Small intestine (tissue), 7 donors: Measurements from ENCODE around the gene MTSS2. TPM values are rescaled to one million over a fixed set of nuclear protein-coding genes. Genes with fewer than 3 reads are reported as not detected.

ENCODE experiments used
- DNase-seq, 2 donors: peaks; one replicate each; pipeline versions ENCODE4 v3.0.0 to v3.0.0-alpha.2; 2013
- FAIRE-seq: peaks from 2 replicates; lab custom pipeline; 2012; peaks lifted over from hg19 to GRCh38; lab: Jason Lieb, UNC
- H3K27ac ChIP-seq, 3 donors: one replicate each; pipeline ENCODE4 v1.5.1; 2013; ENCODE audit warnings: low read length in 2 of 3, mild to moderate bottlenecking in 2 of 3, control low read depth in 1 of 3, inconsistent platforms in 1 of 3, low read depth in 1 of 3, moderate library complexity in 1 of 3
- H3K27me3 ChIP-seq, 3 donors: one replicate each; pipeline ENCODE4 v1.6.1; 2013; ENCODE audit warnings: low read length in 3 of 3, inconsistent platforms in 1 of 3; ENCODE audit not compliant: control insufficient read depth in 3 of 3, insufficient read depth in 3 of 3
- H3K36me3 ChIP-seq, 3 donors: one replicate each; pipeline ENCODE4 v1.6.1; 2013; ENCODE audit warnings: low read length in 3 of 3, inconsistent platforms in 1 of 3, low read depth in 1 of 3, mild to moderate bottlenecking in 1 of 3, moderate library complexity in 1 of 3; ENCODE audit not compliant: control insufficient read depth in 3 of 3, insufficient read depth in 2 of 3
- H3K4me1 ChIP-seq, 3 donors: one replicate each; pipeline ENCODE4 v1.6.1; 2013; ENCODE audit warnings: low read length in 2 of 3, inconsistent platforms in 1 of 3, low read depth in 1 of 3, mild to moderate bottlenecking in 1 of 3, moderate library complexity in 1 of 3; ENCODE audit not compliant: control insufficient read depth in 3 of 3, insufficient read depth in 2 of 3
- H3K4me3 ChIP-seq, 3 donors: one replicate each; pipeline ENCODE4 v1.5.1; 2013; ENCODE audit warnings: low read length in 3 of 3, control low read depth in 1 of 3, inconsistent platforms in 1 of 3, low read depth in 1 of 3, mild to moderate bottlenecking in 1 of 3, moderate library complexity in 1 of 3
- H3K9me3 ChIP-seq, 2 donors: one replicate each; pipeline ENCODE4 v1.6.1; 2013; ENCODE audit warnings: low read depth in 1 of 2, low read length in 1 of 2; ENCODE audit not compliant: control insufficient read depth in 2 of 2, insufficient read depth in 1 of 2
- WGBS, 3 donors: extraction: QIAGEN DNeasy Blood & Tissue Kit; methylation state at CpG; one replicate each; pipeline ENCODE4 v1.1.7; 2013; 5-methylcytosine and 5-hydroxymethylcytosine counted together
- polyA plus RNA-seq, 4 donors: library from polyadenylated mRNA; stranded (reverse) in 3 of 4; unstranded in 1 of 4; fragments of 200-250 nt in 3 of 4; fragments of 120-200 nt in 1 of 4; gene quantifications; one replicate each; pipeline versions ENCODE4 v1.2.1 to v1.2.3, GENCODE V29; 2013
- donor health status: healthy with polysubstance abuse.
- donor health status: control.
- donor health status: control.
- donor health status: Bipolar disorder and iron deficiency.
- donor health status: healthy.

The MTSS2 gene
- polyA plus RNA-seq, 4 donors = 2.9 to 15.2 (median 11.0) TPM

DNA sequence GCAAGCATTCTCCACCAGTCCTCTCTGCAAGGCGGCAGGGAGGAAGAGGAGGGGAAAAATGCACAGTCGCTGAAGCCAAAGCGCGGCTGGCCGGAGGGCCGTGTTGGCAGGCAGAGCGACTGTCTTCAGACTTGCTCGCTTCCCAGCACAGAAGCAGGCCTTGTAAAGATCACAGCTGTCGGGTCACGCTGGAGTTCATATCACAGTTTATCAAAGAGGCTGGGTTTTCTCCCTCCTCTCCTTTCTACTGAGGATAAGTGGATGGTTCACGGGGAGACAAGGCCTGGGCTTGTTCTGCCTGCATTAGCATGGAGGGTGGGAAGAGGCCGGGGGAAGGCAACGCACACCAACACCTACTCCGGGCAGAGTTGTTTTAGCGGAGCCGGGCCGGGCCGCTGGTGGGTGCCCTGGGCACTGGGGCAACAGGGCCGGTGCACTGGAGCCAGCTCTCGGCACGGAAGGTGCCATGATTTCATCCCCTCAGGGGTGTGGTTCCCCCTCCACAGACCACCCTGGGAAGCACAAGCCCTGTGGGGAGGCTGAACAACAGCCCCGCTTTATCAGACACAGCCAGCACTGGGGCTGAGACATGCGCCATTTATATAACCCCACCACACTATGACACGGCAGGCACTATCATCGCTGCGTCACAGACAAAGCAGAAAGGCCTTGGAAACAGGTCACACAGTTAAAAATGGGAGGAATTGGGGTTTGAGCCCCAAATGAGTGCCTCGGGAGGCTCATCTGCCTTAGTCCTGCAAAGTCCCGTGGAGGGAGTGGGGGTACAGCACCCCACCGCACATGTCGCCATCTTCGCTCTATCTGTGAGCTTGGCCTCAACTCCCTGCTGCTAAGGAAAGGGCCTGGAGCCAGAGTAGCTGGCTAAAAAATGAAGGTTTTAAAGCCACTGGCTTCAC lies 40.3 kb upstream of the MTSS2 start:
- FAIRE-seq = no peak
- 73 to 90% (median 88%) methylated on average over 31 of the region's 31 CpGs for WGBS, 3 donors
- DNase-seq = no peak
- H3K9me3 ChIP-seq = no peaks in the 10 kb centered on the region
- H3K4me1 ChIP-seq = peaks cover 0 to 21% (median 0%) of the 10 kb centered on the region in 3 donors
- H3K4me3 ChIP-seq = no peak overlapping the region
- H3K36me3 ChIP-seq = peaks cover 10 to 82% (median 18%) of the 10 kb centered on the region in 3 donors
- H3K27me3 ChIP-seq = no peaks in the 10 kb centered on the region
- peak overlapping the region in 2 of 3 donors; percentile 77 to 87 for H3K27ac ChIP-seq

- Histone ChIP-seq H3K4me1 (peaks cover 0 to 21% (median 0%) of the 10 kb centered on the region in 3 donors), H3K36me3 (peaks cover 12 to 83% (median 14%) of the 10 kb centered on the region in 3 donors), H3K27ac (peak overlapping the region in 2 of 3 donors; percentile 77 to 87), H3K27me3 (no peaks in the 10 kb centered on the region), H3K4me3 (no peak overlapping the region), H3K9me3 (peaks cover 0 to 2% of the 10 kb centered on the region in 2 donors)
- DNase-seq = no peak
- no peak for FAIRE-seq
- WGBS, 3 donors = 70 to 92% (median 86%) methylated on average over 22 of the region's 22 CpGs
Observed at GRCh38 chr16:70725024-70725911, 39.4 kb upstream of the MTSS2 start.

- DNase-seq (no peak), FAIRE-seq (no peak)
- Histone ChIP-seq H3K9me3 (peaks cover 0 to 2% of the 10 kb centered on the region in 2 donors), H3K27me3 (no peaks in the 10 kb centered on the region), H3K4me3 (no peak overlapping the region), H3K27ac (peak overlapping the region in 2 of 3 donors; percentile 75 to 77), H3K36me3 (peaks cover 9 to 81% (median 9%) of the 10 kb centered on the region in 3 donors), H3K4me1 (peaks cover 0 to 21% (median 0%) of the 10 kb centered on the region in 3 donors)
- WGBS, 3 donors = 88 to 96% (median 89%) methylated on average over 15 of the region's 15 CpGs
Observed at GRCh38 chr16:70724146-70725023, 38.5 kb upstream of the MTSS2 start.

GRCh38 chr16:70723740-70724145 lies 37.9 kb upstream of the MTSS2 start:
- FAIRE-seq = no peak
- Histone ChIP-seq H3K4me1 (peaks cover 0 to 21% (median 0%) of the 10 kb centered on the region in 3 donors), H3K4me3 (no peak overlapping the region), H3K27me3 (no peaks in the 10 kb centered on the region), H3K36me3 (peaks cover 8 to 76% (median 9%) of the 10 kb centered on the region in 3 donors), H3K9me3 (peaks cover 0 to 2% of the 10 kb centered on the region in 2 donors), H3K27ac (no peak overlapping the region)
- WGBS, 3 donors = 86 to 91% (median 86%) methylated on average over 6 of the region's 6 CpGs
- no peak for DNase-seq

GRCh38 chr16:70721202-70721963 lies 35.5 kb upstream of the MTSS2 start:
- Histone ChIP-seq H3K4me1 (peaks cover 0 to 16% (median 0%) of the 10 kb centered on the region in 3 donors), H3K27me3 (no peaks in the 10 kb centered on the region), H3K4me3 (no peak overlapping the region), H3K36me3 (peaks cover 2 to 67% (median 7%) of the 10 kb centered on the region in 3 donors), H3K9me3 (peaks cover 0 to 2% of the 10 kb centered on the region in 2 donors), H3K27ac (no peak overlapping the region)
- WGBS, 3 donors = 92 to 94% (median 93%) methylated on average over 18 of the region's 18 CpGs
- FAIRE-seq (no peak), DNase-seq (no peak)

DNA sequence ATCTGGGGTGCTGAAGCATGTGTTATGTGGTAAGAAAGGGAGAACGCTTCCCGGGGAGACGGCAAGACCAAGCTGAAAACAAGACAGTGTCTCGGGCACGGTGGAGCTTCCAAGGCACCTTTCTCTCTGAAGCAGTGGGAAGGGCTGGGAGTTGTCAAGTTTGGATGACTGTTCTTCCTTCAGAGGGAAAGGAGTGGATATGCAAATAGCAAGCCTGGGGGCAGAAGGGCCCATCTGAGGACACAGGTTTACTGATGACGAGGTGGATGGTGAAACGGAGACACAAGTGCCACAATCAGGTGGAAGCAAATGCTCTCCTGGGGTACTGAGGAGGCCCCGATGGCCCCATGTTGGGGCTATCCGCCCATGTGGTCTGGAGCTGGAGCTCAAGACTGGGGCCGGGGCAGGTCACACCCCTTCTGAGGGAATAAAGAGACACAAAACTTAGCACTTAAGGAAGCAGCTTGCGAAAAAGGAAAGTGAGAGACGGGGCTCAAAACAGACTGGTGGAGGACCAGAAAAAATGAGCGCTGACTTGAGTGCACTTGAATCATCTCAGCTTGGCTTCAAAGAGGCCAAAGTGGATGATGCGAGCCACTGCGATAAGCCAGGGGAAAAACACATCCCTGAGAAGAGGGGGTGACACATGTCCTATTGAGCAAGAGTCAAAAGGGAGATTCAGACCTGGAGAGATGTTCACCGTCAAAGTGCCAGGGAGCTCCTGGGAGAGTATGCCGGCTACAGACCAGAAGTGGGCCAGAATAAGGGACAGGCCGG lies 34.8 kb upstream of the MTSS2 start:
- FAIRE-seq (no peak), DNase-seq (no peak)
- Histone ChIP-seq H3K4me3 (no peak overlapping the region), H3K4me1 (peaks cover 0 to 14% (median 0%) of the 10 kb centered on the region in 3 donors), H3K36me3 (peaks cover 2 to 65% (median 7%) of the 10 kb centered on the region in 3 donors), H3K9me3 (peaks cover 0 to 2% of the 10 kb centered on the region in 2 donors), H3K27ac (no peak overlapping the region), H3K27me3 (no peaks in the 10 kb centered on the region)
- 96 to 97% (median 96%) methylated on average over 18 of the region's 18 CpGs for WGBS, 3 donors

GRCh38 chr16:70717065-70717464 lies 31.2 kb upstream of the MTSS2 start:
- FAIRE-seq (no peak), DNase-seq (no peak)
- Histone ChIP-seq H3K36me3 (peaks cover 2 to 57% (median 7%) of the 10 kb centered on the region in 3 donors), H3K4me3 (no peak overlapping the region), H3K4me1 (peaks cover 0 to 19% (median 0%) of the 10 kb centered on the region in 3 donors), H3K9me3 (peaks cover 0 to 2% of the 10 kb centered on the region in 2 donors), H3K27me3 (no peaks in the 10 kb centered on the region), H3K27ac (no peak overlapping the region)
- WGBS, 3 donors = 95 to 96% (median 95%) methylated on average over 9 of the region's 9 CpGs
